SK-N-SH (cell line): ENCODE measurements around the gene TRPT1. TPM values are rescaled to one million over a fixed set of nuclear protein-coding genes. Genes with fewer than 3 reads are reported as not detected.

Experiments used
- CTCF ChIA-PET: fragments of 300-600, 350-600 bp; formaldehyde crosslinking; extraction: SDS; loops from one replicate; lab custom pipeline; 2021; lab: Yijun Ruan, JAX
- POLR2A ChIA-PET: fragments of 350-600 bp; sonication (Branson Sonifier 250); formaldehyde crosslinking; extraction: SDS; loops from one replicate; lab custom pipeline; 2020; ENCODE audit warnings: antibody characterized with exemption, inconsistent platforms; lab: Yijun Ruan, JAX
- DNase-seq: peaks from one replicate; pipeline ENCODE4 v3.0.0; 2012
- H2AFZ ChIP-seq: fragments of 200-600 bp; sonication (generic); 2 replicates; pipeline ENCODE4 v1.8.1; 2016; ENCODE audit warnings: antibody characterized with exemption, mild to moderate bottlenecking, low read depth
- H3F3A ChIP-seq: fragments of 200-600 bp; sonication (generic); replicated peaks from 2 replicates; pipeline ENCODE3; 2016; ENCODE audit warnings: antibody characterized with exemption, mild to moderate bottlenecking; ENCODE audit not compliant: insufficient read depth
- H3K27ac ChIP-seq, 2 experiments: fragments of 200-500 bp in 1 of 2; fragments of 200-600 bp in 1 of 2; sonication (Bioruptor generic) in 1 of 2; sonication (generic), shearing (Covaris generic) in 1 of 2; 2 replicates each; pipeline versions ENCODE4 v1.5.1 to v1.6.1; 2014 to 2016; ENCODE audit warnings: low read depth in 2 of 2, inconsistent platforms in 1 of 2, low read length in 1 of 2, mild to moderate bottlenecking in 1 of 2, mixed read lengths in 1 of 2
- H3K27me3 ChIP-seq: fragments of 200-600 bp; sonication (generic), shearing (Covaris generic); 2 replicates; pipeline ENCODE4 v1.6.1; 2016; ENCODE audit warnings: mixed run types; ENCODE audit not compliant: insufficient read depth
- H3K36me3 ChIP-seq, 2 experiments: fragments of 200-500 bp in 1 of 2; fragments of 200-600 bp in 1 of 2; sonication (Bioruptor generic) in 1 of 2; sonication (generic) in 1 of 2; replicated peaks in 1 of 2; 2 replicates each; pipeline versions ENCODE3 to v1.5.1; 2014 to 2016; ENCODE audit warnings: low read length in 1 of 2, mild to moderate bottlenecking in 1 of 2; ENCODE audit not compliant: insufficient read depth in 2 of 2, control insufficient read depth in 1 of 2
- H3K4me1 ChIP-seq, 2 experiments: fragments of 200-500 bp in 1 of 2; fragments of 200-600 bp in 1 of 2; sonication (Bioruptor generic) in 1 of 2; sonication (generic), shearing (Covaris generic) in 1 of 2; 2 replicates each; pipeline versions ENCODE4 v1.5.1 to v1.6.1; 2014 to 2016; ENCODE audit warnings: low read depth in 1 of 2, low read length in 1 of 2, mixed run types in 1 of 2; ENCODE audit not compliant: insufficient read depth in 2 of 2, control insufficient read depth in 1 of 2
- H3K4me2 ChIP-seq: fragments of 200-600 bp; sonication (generic), shearing (Covaris generic); 2 replicates; pipeline ENCODE4 v1.6.1; 2017; ENCODE audit warnings: mixed run types
- H3K4me3 ChIP-seq, 2 experiments: fragments of 200-500 bp in 1 of 2; fragments of 200-600 bp in 1 of 2; sonication (Bioruptor generic) in 1 of 2; sonication (generic), shearing (Covaris generic) in 1 of 2; 2 replicates each; pipeline versions ENCODE4 v1.5.1 to v1.8.1; 2014 to 2016; ENCODE audit warnings: low read depth in 2 of 2, inconsistent platforms in 1 of 2, low read length in 1 of 2, mild to moderate bottlenecking in 1 of 2, mixed read lengths in 1 of 2, moderate library complexity in 1 of 2
- H3K79me2 ChIP-seq: fragments of 200-600 bp; sonication (generic); 2 replicates; pipeline ENCODE4 v1.8.1; 2017; ENCODE audit warnings: mild to moderate bottlenecking; ENCODE audit not compliant: insufficient read depth
- H3K9ac ChIP-seq: fragments of 200-600 bp; sonication (generic); 2 replicates; pipeline ENCODE4 v1.6.1; 2017; ENCODE audit warnings: mixed run types
- H3K9me2 ChIP-seq: fragments of 200-600 bp; sonication (generic); 2 replicates; pipeline ENCODE4 v1.6.1; 2017; ENCODE audit warnings: mixed run types
- H3K9me3 ChIP-seq: fragments of 200-600 bp; sonication (generic); 2 replicates; pipeline ENCODE4 v1.6.1; 2017; ENCODE audit warnings: mixed run types, mild to moderate bottlenecking, moderate library complexity
- H4K20me1 ChIP-seq: fragments of 200-600 bp; sonication (generic); 2 replicates; pipeline ENCODE4 v1.6.1; 2017; ENCODE audit warnings: mild to moderate bottlenecking, mixed run types; ENCODE audit not compliant: insufficient read depth
- CHD2 ChIP-seq: fragments of 150-350 bp; IDR thresholded peaks from 2 replicates; pipeline ENCODE4 v1.6.1; 2018; ENCODE audit warnings: low read length; ENCODE audit not compliant: partially characterized antibody
- CTCF ChIP-seq: fragments of 200-600 bp; sonication (generic); IDR thresholded peaks from 2 replicates; pipeline ENCODE4 v1.6.1; 2017; ENCODE audit warnings: antibody characterized with exemption, mild to moderate bottlenecking, moderate library complexity
- FOXJ3 ChIP-seq: sonication (generic); formaldehyde crosslinking; IDR thresholded peaks from 2 replicates; pipeline ENCODE4 v1.5.1; 2020; ENCODE audit warnings: mild to moderate bottlenecking, missing genetic modification reagents
- FOXM1 ChIP-seq: IDR thresholded peaks from 2 replicates; pipeline ENCODE4 v1.4.0; 2012; ENCODE audit warnings: low read depth, mild to moderate bottlenecking
- IRF3 ChIP-seq: fragments of 150-350 bp; IDR thresholded peaks from 2 replicates; pipeline ENCODE4 v1.6.1; 2016; ENCODE audit warnings: mild to moderate bottlenecking, low read depth, low read length
- MAX ChIP-seq: IDR thresholded peaks from 2 replicates; pipeline ENCODE4 v1.4.0; 2012; ENCODE audit warnings: low read depth
- NFIC ChIP-seq: IDR thresholded peaks from 2 replicates; pipeline ENCODE4 v1.4.0; 2012; ENCODE audit warnings: borderline replicate concordance
- POLR2AphosphoS5 ChIP-seq: IDR thresholded peaks from 2 replicates; pipeline ENCODE4 v1.6.1; 2012; ENCODE audit warnings: low read depth, low read length
- RFX5 ChIP-seq: IDR thresholded peaks from 2 replicates; pipeline ENCODE4 v1.6.1; 2012; ENCODE audit warnings: mild to moderate bottlenecking, improper control_type of control experiment, low read length
- SIN3A ChIP-seq: IDR thresholded peaks from 2 replicates; pipeline ENCODE4 v1.6.1; 2012; ENCODE audit warnings: low read depth, mild to moderate bottlenecking, low read length, moderate library complexity, borderline replicate concordance
- SMC3 ChIP-seq: IDR thresholded peaks from 2 replicates; pipeline ENCODE4 v1.6.1; 2012; ENCODE audit warnings: low read depth, low read length, improper control_type of control experiment
- TAF1 ChIP-seq: IDR thresholded peaks from 2 replicates; pipeline ENCODE4 v1.6.1; 2012; ENCODE audit warnings: low read depth, mild to moderate bottlenecking, low read length, moderate library complexity, borderline replicate concordance
- TCF12 ChIP-seq: IDR thresholded peaks from 2 replicates; pipeline ENCODE4 v1.4.0; 2012
- USF1 ChIP-seq: IDR thresholded peaks from 2 replicates; pipeline ENCODE4 v1.4.0; 2012; ENCODE audit warnings: low read depth, borderline replicate concordance
- USF2 ChIP-seq: fragments of 150-350 bp; IDR thresholded peaks from 2 replicates; pipeline ENCODE4 v1.6.1; 2017; ENCODE audit warnings: antibody characterized with exemption, low read length, low read depth, borderline replicate concordance
- WGBS: methylation state at CpG from one replicate; pipeline ENCODE4 v1.1.6; 2017; ENCODE audit warnings: low lambda C conversion rate; 5-methylcytosine and 5-hydroxymethylcytosine counted together
- polyA plus RNA-seq, 3 experiments: library from polyadenylated mRNA; depleted of rRNA; stranded (reverse); fragments of >200 nt; gene quantifications; 2 replicates each; pipeline ENCODE4 v1.2.3, GENCODE V29; 2012

The TRPT1 gene
- polyA plus RNA-seq, 1 of the 3 experiments (the other 2 are of a cell fraction) = 62.4 TPM

GRCh38 chr11:64176751-64177150 lies 49.2 kb downstream of the TRPT1 start:
- Histone ChIP-seq H3K9ac (no peak overlapping the region), H3K4me1 (peaks cover 11 to 15% of the 10 kb centered on the region in 2 experiments; a peak in 3 of 4 replicates), H3K27me3 (no peaks in the 10 kb centered on the region), H3K4me3 (no peak overlapping the region), H3K36me3 (no peaks in the 10 kb centered on the region), H2AFZ (no peak overlapping the region), H3K9me3 (no peaks in the 10 kb centered on the region), H4K20me1 (no peaks in the 10 kb centered on the region), H3K79me2 (peaks cover 9% of the 10 kb centered on the region; the same call in 1 of the 2 replicates), H3K9me2 (no peaks in the 10 kb centered on the region), H3F3A (peaks cover 16% of the 10 kb centered on the region), H3K4me2 (no peak overlapping the region), H3K27ac (no peak overlapping the region)
- no peak for TF ChIP-seq NFIC
- TF ChIP-seq IRF3 = no peak
- TF ChIP-seq FOXM1 = no peak
- TF ChIP-seq CHD2 = no peak
- TF ChIP-seq SMC3 = no peak
- TF ChIP-seq SIN3A = no peak
- TF ChIP-seq MAX = no peak
- TF ChIP-seq TCF12 = no peak
- no peak for TF ChIP-seq TAF1
- no peak for TF ChIP-seq USF2
- no peak for TF ChIP-seq USF1
- no peak for TF ChIP-seq RFX5
- no peak for TF ChIP-seq FOXJ3 (CRISPR knock-in tag)
- TF ChIP-seq CTCF = no peak
- TF ChIP-seq POLR2AphosphoS5 = no peak
- DNase-seq = no peak
- ChIA-PET CTCF (no interaction called here), POLR2A (interaction anchor here (0.6 kb wide), 1 partner anchor 319 kb away, joined by 4 read pairs; no protein-coding TSS in a partner anchor)
- WGBS = 92% methylated on average over 8 of the region's 8 CpGs

Other genes with a start within 250 kb of the TRPT1 start
- 183 and 195 TPM in 2 replicates for gene OTUB1, start 239.7 kb downstream of the TRPT1 start, polyA plus RNA-seq (2012; rRNA removed)
- gene FLRT1, start 190.3 kb downstream of the TRPT1 start, polyA plus RNA-seq (2012; rRNA removed) = 0.03 TPM in 2 replicates
- gene MACROD1, start 60.1 kb downstream of the TRPT1 start, polyA plus RNA-seq (2012; rRNA removed) = 48.3 and 49.1 TPM in 2 replicates
- gene STIP1, start 40.0 kb downstream of the TRPT1 start, polyA plus RNA-seq (2012; rRNA removed) = 163 TPM in 2 replicates
- 1.2 and 1.4 TPM in 2 replicates for gene FERMT3, start 19.5 kb downstream of the TRPT1 start, polyA plus RNA-seq (2012; rRNA removed)
- 72.7 and 74.0 TPM in 2 replicates for gene NUDT22, start 88 bp upstream of the TRPT1 start, polyA plus RNA-seq (2012; rRNA removed)
- 46.9 and 52.1 TPM in 2 replicates for gene DNAJC4, start 4.4 kb upstream of the TRPT1 start, polyA plus RNA-seq (2012; rRNA removed)
- 16.3 and 29.9 TPM in 2 replicates for gene VEGFB, start 8.4 kb upstream of the TRPT1 start, polyA plus RNA-seq (2012; rRNA removed)
- gene FKBP2, start 14.9 kb upstream of the TRPT1 start, polyA plus RNA-seq (2012; rRNA removed) = 84.8 and 127 TPM in 2 replicates
- gene PPP1R14B, start 20.8 kb upstream of the TRPT1 start, polyA plus RNA-seq (2012; rRNA removed) = 373 and 523 TPM in 2 replicates
- gene PLCB3, start 25.3 kb upstream of the TRPT1 start, polyA plus RNA-seq (2012; rRNA removed) = 26.8 and 30.4 TPM in 2 replicates
- gene BAD, start 58.5 kb upstream of the TRPT1 start, polyA plus RNA-seq (2012; rRNA removed) = 75.6 and 80.9 TPM in 2 replicates
- gene GPR137, start 59.7 kb upstream of the TRPT1 start, polyA plus RNA-seq (2012; rRNA removed) = 29.9 and 32.9 TPM in 2 replicates
- 0.13 and 0.16 TPM in 2 replicates for gene KCNK4, start 65.1 kb upstream of the TRPT1 start, polyA plus RNA-seq (2012; rRNA removed)
- gene CATSPERZ, start 74.2 kb upstream of the TRPT1 start, polyA plus RNA-seq (2012; rRNA removed) = 0.54 and 0.67 TPM in 2 replicates
- gene ESRRA, start 79.3 kb upstream of the TRPT1 start, polyA plus RNA-seq (2012; rRNA removed) = 27.8 and 31.7 TPM in 2 replicates
- 649 and 699 TPM in 2 replicates for gene TRMT112, start 91.4 kb upstream of the TRPT1 start, polyA plus RNA-seq (2012; rRNA removed)
- gene PRDX5, start 91.9 kb upstream of the TRPT1 start, polyA plus RNA-seq (2012; rRNA removed) = 875 and 1,000 TPM in 2 replicates
- gene CCDC88B, start 114.0 kb upstream of the TRPT1 start, polyA plus RNA-seq (2012; rRNA removed) = 2.4 and 3.4 TPM in 2 replicates
- 43.4 and 44.7 TPM in 2 replicates for gene RPS6KA4, start 133.0 kb upstream of the TRPT1 start, polyA plus RNA-seq (2012; rRNA removed)